SK-N-SH (cell line): ENCODE data around the gene ATG9A. TPM values are rescaled to one million over a fixed set of nuclear protein-coding genes. Genes with fewer than 3 reads are reported as not detected.

Source experiments
- CTCF ChIA-PET: fragments of 300-600, 350-600 bp; formaldehyde crosslinking; extraction: SDS; loops from one replicate; lab custom pipeline; 2021; lab: Yijun Ruan, JAX
- POLR2A ChIA-PET: fragments of 350-600 bp; sonication (Branson Sonifier 250); formaldehyde crosslinking; extraction: SDS; loops from one replicate; lab custom pipeline; 2020; ENCODE audit warnings: antibody characterized with exemption, inconsistent platforms; lab: Yijun Ruan, JAX
- DNase-seq: peaks from one replicate; pipeline ENCODE4 v3.0.0; 2012
- H2AFZ ChIP-seq: fragments of 200-600 bp; sonication (generic); 2 replicates; pipeline ENCODE4 v1.8.1; 2016; ENCODE audit warnings: antibody characterized with exemption, mild to moderate bottlenecking, low read depth
- H3F3A ChIP-seq: fragments of 200-600 bp; sonication (generic); replicated peaks from 2 replicates; pipeline ENCODE3; 2016; ENCODE audit warnings: antibody characterized with exemption, mild to moderate bottlenecking; ENCODE audit not compliant: insufficient read depth
- H3K27ac ChIP-seq, 2 experiments: fragments of 200-500 bp in 1 of 2; fragments of 200-600 bp in 1 of 2; sonication (Bioruptor generic) in 1 of 2; sonication (generic), shearing (Covaris generic) in 1 of 2; 2 replicates each; pipeline versions ENCODE4 v1.5.1 to v1.6.1; 2014 to 2016; ENCODE audit warnings: low read depth in 2 of 2, inconsistent platforms in 1 of 2, low read length in 1 of 2, mild to moderate bottlenecking in 1 of 2, mixed read lengths in 1 of 2
- H3K27me3 ChIP-seq: fragments of 200-600 bp; sonication (generic), shearing (Covaris generic); 2 replicates; pipeline ENCODE4 v1.6.1; 2016; ENCODE audit warnings: mixed run types; ENCODE audit not compliant: insufficient read depth
- H3K36me3 ChIP-seq, 2 experiments: fragments of 200-500 bp in 1 of 2; fragments of 200-600 bp in 1 of 2; sonication (Bioruptor generic) in 1 of 2; sonication (generic) in 1 of 2; replicated peaks in 1 of 2; 2 replicates each; pipeline versions ENCODE3 to v1.5.1; 2014 to 2016; ENCODE audit warnings: low read length in 1 of 2, mild to moderate bottlenecking in 1 of 2; ENCODE audit not compliant: insufficient read depth in 2 of 2, control insufficient read depth in 1 of 2
- H3K4me1 ChIP-seq, 2 experiments: fragments of 200-500 bp in 1 of 2; fragments of 200-600 bp in 1 of 2; sonication (Bioruptor generic) in 1 of 2; sonication (generic), shearing (Covaris generic) in 1 of 2; 2 replicates each; pipeline versions ENCODE4 v1.5.1 to v1.6.1; 2014 to 2016; ENCODE audit warnings: low read depth in 1 of 2, low read length in 1 of 2, mixed run types in 1 of 2; ENCODE audit not compliant: insufficient read depth in 2 of 2, control insufficient read depth in 1 of 2
- H3K4me2 ChIP-seq: fragments of 200-600 bp; sonication (generic), shearing (Covaris generic); 2 replicates; pipeline ENCODE4 v1.6.1; 2017; ENCODE audit warnings: mixed run types
- H3K4me3 ChIP-seq, 2 experiments: fragments of 200-500 bp in 1 of 2; fragments of 200-600 bp in 1 of 2; sonication (Bioruptor generic) in 1 of 2; sonication (generic), shearing (Covaris generic) in 1 of 2; 2 replicates each; pipeline versions ENCODE4 v1.5.1 to v1.8.1; 2014 to 2016; ENCODE audit warnings: low read depth in 2 of 2, inconsistent platforms in 1 of 2, low read length in 1 of 2, mild to moderate bottlenecking in 1 of 2, mixed read lengths in 1 of 2, moderate library complexity in 1 of 2
- H3K79me2 ChIP-seq: fragments of 200-600 bp; sonication (generic); 2 replicates; pipeline ENCODE4 v1.8.1; 2017; ENCODE audit warnings: mild to moderate bottlenecking; ENCODE audit not compliant: insufficient read depth
- H3K9ac ChIP-seq: fragments of 200-600 bp; sonication (generic); 2 replicates; pipeline ENCODE4 v1.6.1; 2017; ENCODE audit warnings: mixed run types
- H3K9me2 ChIP-seq: fragments of 200-600 bp; sonication (generic); 2 replicates; pipeline ENCODE4 v1.6.1; 2017; ENCODE audit warnings: mixed run types
- H3K9me3 ChIP-seq: fragments of 200-600 bp; sonication (generic); 2 replicates; pipeline ENCODE4 v1.6.1; 2017; ENCODE audit warnings: mixed run types, mild to moderate bottlenecking, moderate library complexity
- H4K20me1 ChIP-seq: fragments of 200-600 bp; sonication (generic); 2 replicates; pipeline ENCODE4 v1.6.1; 2017; ENCODE audit warnings: mild to moderate bottlenecking, mixed run types; ENCODE audit not compliant: insufficient read depth
- EP300 ChIP-seq, 2 experiments: IDR thresholded peaks; 2 replicates each; pipeline versions ENCODE4 v1.4.0 to v1.6.1; 2012; ENCODE audit warnings: borderline replicate concordance in 1 of 2, low read depth in 1 of 2, low read length in 1 of 2
- EZH2phosphoT487 ChIP-seq: fragments of 200-600 bp; sonication (generic); IDR thresholded peaks from 2 replicates; pipeline ENCODE4 v1.6.1; 2017; ENCODE audit warnings: low read depth, mixed run types, mild to moderate bottlenecking, antibody characterized with exemption, moderate library complexity, borderline replicate concordance
- FOSL2 ChIP-seq: IDR thresholded peaks from 2 replicates; pipeline ENCODE4 v1.4.0; 2012; ENCODE audit warnings: low read depth, mild to moderate bottlenecking, moderate library complexity, borderline replicate concordance
- FOXJ3 ChIP-seq: sonication (generic); formaldehyde crosslinking; IDR thresholded peaks from 2 replicates; pipeline ENCODE4 v1.5.1; 2020; ENCODE audit warnings: mild to moderate bottlenecking, missing genetic modification reagents
- FOXM1 ChIP-seq: IDR thresholded peaks from 2 replicates; pipeline ENCODE4 v1.4.0; 2012; ENCODE audit warnings: low read depth, mild to moderate bottlenecking
- GABPA ChIP-seq: IDR thresholded peaks from 2 replicates; pipeline ENCODE4 v1.4.0; 2012; ENCODE audit warnings: low read depth, mild to moderate bottlenecking
- GATA2 ChIP-seq: sonication (generic); formaldehyde crosslinking; IDR thresholded peaks from 2 replicates; pipeline ENCODE4 v1.5.0; 2020; ENCODE audit warnings: mild to moderate bottlenecking, missing genetic modification reagents
- JUND ChIP-seq: IDR thresholded peaks from 2 replicates; pipeline ENCODE4 v1.4.0; 2012
- MXI1 ChIP-seq: IDR thresholded peaks from 2 replicates; pipeline ENCODE4 v1.6.1; 2012; ENCODE audit warnings: mild to moderate bottlenecking, low read depth, low read length, improper control_type of control experiment
- NFIC ChIP-seq: IDR thresholded peaks from 2 replicates; pipeline ENCODE4 v1.4.0; 2012; ENCODE audit warnings: borderline replicate concordance
- POLR2AphosphoS5 ChIP-seq: IDR thresholded peaks from 2 replicates; pipeline ENCODE4 v1.6.1; 2012; ENCODE audit warnings: low read depth, low read length
- RAD21 ChIP-seq: IDR thresholded peaks from 2 replicates; pipeline ENCODE4 v1.6.1; 2012; ENCODE audit warnings: mild to moderate bottlenecking, low read length
- REST ChIP-seq: IDR thresholded peaks from 2 replicates; pipeline ENCODE4 v1.6.1; 2012; ENCODE audit warnings: mild to moderate bottlenecking, low read depth, low read length, moderate library complexity
- RFX5 ChIP-seq: IDR thresholded peaks from 2 replicates; pipeline ENCODE4 v1.6.1; 2012; ENCODE audit warnings: mild to moderate bottlenecking, improper control_type of control experiment, low read length
- RXRA ChIP-seq: IDR thresholded peaks from 2 replicates; pipeline ENCODE4 v1.4.0; 2012; ENCODE audit warnings: low read depth, mild to moderate bottlenecking, borderline replicate concordance
- SIN3A ChIP-seq: IDR thresholded peaks from 2 replicates; pipeline ENCODE4 v1.6.1; 2012; ENCODE audit warnings: low read depth, mild to moderate bottlenecking, low read length, moderate library complexity, borderline replicate concordance
- SMC3 ChIP-seq: IDR thresholded peaks from 2 replicates; pipeline ENCODE4 v1.6.1; 2012; ENCODE audit warnings: low read depth, low read length, improper control_type of control experiment
- TAF1 ChIP-seq: IDR thresholded peaks from 2 replicates; pipeline ENCODE4 v1.6.1; 2012; ENCODE audit warnings: low read depth, mild to moderate bottlenecking, low read length, moderate library complexity, borderline replicate concordance
- TCF12 ChIP-seq: IDR thresholded peaks from 2 replicates; pipeline ENCODE4 v1.4.0; 2012
- TEAD4 ChIP-seq: IDR thresholded peaks from 2 replicates; pipeline ENCODE4 v1.4.0; 2012; ENCODE audit warnings: mild to moderate bottlenecking, borderline replicate concordance; ENCODE audit not compliant: insufficient read depth
- YY1 ChIP-seq: IDR thresholded peaks from 2 replicates; pipeline ENCODE4 v1.4.0; 2012; ENCODE audit warnings: low read depth, mild to moderate bottlenecking
- WGBS: methylation state at CpG from one replicate; pipeline ENCODE4 v1.1.6; 2017; ENCODE audit warnings: low lambda C conversion rate; 5-methylcytosine and 5-hydroxymethylcytosine counted together
- polyA plus RNA-seq, 3 experiments: library from polyadenylated mRNA; depleted of rRNA; stranded (reverse); fragments of >200 nt; gene quantifications; 2 replicates each; pipeline ENCODE4 v1.2.3, GENCODE V29; 2012
- TF ChIP-seq, protein P1 (sequence below): IDR thresholded peaks from 2 replicates; pipeline ENCODE4 v1.4.0; 2012; ENCODE audit warnings: low read depth, borderline replicate concordance

ATG9A gene
- polyA plus RNA-seq, 1 of the 3 experiments (the other 2 are of a cell fraction): 29.6 TPM

DNA sequence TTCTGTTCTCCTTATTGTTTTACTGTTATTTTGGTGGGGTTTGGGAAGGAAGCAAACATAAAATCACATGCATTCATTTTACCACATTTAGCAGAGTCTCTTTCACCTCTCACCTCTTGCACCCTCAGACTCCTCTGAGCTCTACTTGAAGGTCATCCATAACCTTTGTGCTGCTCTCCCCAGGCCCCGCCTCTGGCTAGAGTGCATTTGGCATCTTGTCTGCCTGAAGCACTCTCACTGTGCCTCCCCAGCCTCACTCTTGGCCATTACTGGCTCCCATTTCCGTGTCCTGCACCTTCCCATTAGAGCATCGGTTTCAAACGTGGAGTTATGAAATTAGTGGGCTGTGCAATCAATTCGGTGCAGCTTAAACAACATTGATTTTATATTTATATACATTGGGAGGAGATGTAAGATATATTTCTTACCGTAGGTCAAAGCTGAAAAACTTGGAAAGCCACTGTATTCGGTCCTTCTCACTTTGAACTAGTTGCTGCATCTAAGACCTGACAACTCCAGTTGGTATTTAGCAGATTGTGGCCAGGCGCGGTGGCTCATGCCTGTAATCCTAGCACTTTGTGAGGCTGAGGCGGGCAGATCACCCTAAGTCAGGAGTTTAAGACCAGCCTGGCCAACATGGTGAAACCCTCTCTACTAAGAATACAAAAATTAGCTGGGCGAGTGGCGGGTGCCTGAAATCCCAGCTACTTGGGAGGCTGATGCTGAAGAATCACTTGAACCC, 29.8 kb downstream of the ATG9A start:
- CTCF ChIA-PET: interaction anchor here (0.6 to 1.6 kb wide), 5 partner anchors 23 to 316 kb away, joined by 3 to 9 read pairs (median 3); partner anchors contain the start of gene CNPPD1
- Histone ChIP-seq H3K9me3 (no peaks in the 10 kb centered on the region), H3K9ac (no peak overlapping the region), H3K27ac (no peak overlapping the region), H3K79me2 (no peaks in the 10 kb centered on the region), H3K27me3 (peaks cover 8% of the 10 kb centered on the region; the same call in 1 of the 2 replicates), H3F3A (no peaks in the 10 kb centered on the region), H3K4me2 (no peak overlapping the region), H2AFZ (no peak overlapping the region), H3K36me3 (no peaks in the 10 kb centered on the region), H3K9me2 (no peaks in the 10 kb centered on the region), H3K4me3 (no peak overlapping the region), H3K4me1 (no peaks in the 10 kb centered on the region), H4K20me1 (no peaks in the 10 kb centered on the region)
- WGBS: 72% methylated on average over 12 of the region's 12 CpGs
- POLR2A ChIA-PET: no interaction called here
- TF ChIP-seq NFIC: no peak
- no peak for TF ChIP-seq TEAD4
- TF ChIP-seq GATA2 (CRISPR knock-in tag): no peak
- TF ChIP-seq, protein P1, sequence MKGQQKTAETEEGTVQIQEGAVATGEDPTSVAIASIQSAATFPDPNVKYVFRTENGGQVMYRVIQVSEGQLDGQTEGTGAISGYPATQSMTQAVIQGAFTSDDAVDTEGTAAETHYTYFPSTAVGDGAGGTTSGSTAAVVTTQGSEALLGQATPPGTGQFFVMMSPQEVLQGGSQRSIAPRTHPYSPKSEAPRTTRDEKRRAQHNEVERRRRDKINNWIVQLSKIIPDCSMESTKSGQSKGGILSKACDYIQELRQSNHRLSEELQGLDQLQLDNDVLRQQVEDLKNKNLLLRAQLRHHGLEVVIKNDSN: no peak
- TF ChIP-seq FOSL2: no peak
- no peak for TF ChIP-seq GABPA
- no peak for TF ChIP-seq FOXJ3 (CRISPR knock-in tag)
- TF ChIP-seq SIN3A: no peak
- no peak for TF ChIP-seq RFX5
- no peak for TF ChIP-seq FOXM1
- TF ChIP-seq RAD21: no peak
- no peak for TF ChIP-seq POLR2AphosphoS5
- TF ChIP-seq YY1: no peak
- TF ChIP-seq SMC3: no peak
- TF ChIP-seq EZH2phosphoT487: no peak
- TF ChIP-seq TCF12: no peak
- no peak for TF ChIP-seq JUND
- DNase-seq: no peak

DNA sequence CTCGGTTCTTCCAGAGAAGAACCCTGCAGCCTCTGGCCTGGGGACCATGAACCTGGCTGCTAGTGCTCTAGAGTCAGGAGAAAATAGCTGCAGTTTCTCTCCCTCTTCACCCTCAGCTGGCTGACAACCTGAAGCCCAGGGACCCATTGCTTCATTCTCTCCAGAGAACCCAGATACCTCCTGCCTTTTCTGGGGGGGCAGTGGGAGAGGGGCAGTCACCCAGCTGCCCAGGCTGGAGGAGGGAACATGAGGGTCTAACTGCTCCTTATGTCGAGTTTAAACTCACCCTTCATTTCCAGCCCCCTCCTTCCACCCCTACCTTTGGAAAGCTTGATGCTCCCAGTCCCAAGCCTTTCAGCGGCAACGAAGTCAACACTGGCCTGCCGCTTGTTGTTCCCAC, 30.5 kb downstream of the ATG9A start:
- H3K27me3 ChIP-seq: peaks cover 8% of the 10 kb centered on the region; the same call in 1 of the 2 replicates
- no peaks in the 10 kb centered on the region for H3K9me3 ChIP-seq
- ChIA-PET CTCF (interaction anchor here (0.6 to 1.6 kb wide), 4 partner anchors 28 to 315 kb away, joined by 3 to 9 read pairs (median 4); no protein-coding TSS in a partner anchor), POLR2A (no interaction called here)
- no peak overlapping the region for H3K27ac ChIP-seq
- no peaks in the 10 kb centered on the region for H4K20me1 ChIP-seq
- H3K9me2 ChIP-seq: no peaks in the 10 kb centered on the region
- H3K79me2 ChIP-seq: no peaks in the 10 kb centered on the region
- H3F3A ChIP-seq: no peaks in the 10 kb centered on the region
- 75% methylated on average over 5 of the region's 5 CpGs for WGBS
- no peaks in the 10 kb centered on the region for H3K36me3 ChIP-seq
- no peak for DNase-seq
- H3K9ac ChIP-seq: no peak overlapping the region
- no peak overlapping the region for H3K4me2 ChIP-seq
- H3K4me1 ChIP-seq: no peaks in the 10 kb centered on the region
- no peak overlapping the region for H3K4me3 ChIP-seq
- no peak overlapping the region for H2AFZ ChIP-seq
- no peak for TF ChIP-seq EP300 (IDR thresholded peaks at IDR 0.05; ENCODE audit: borderline replicate concordance in 1 of 2, low read depth in 1 of 2, low read length in 1 of 2)
- TF ChIP-seq FOXJ3 (CRISPR knock-in tag): no peak
- TF ChIP-seq TCF12: no peak
- TF ChIP-seq FOXM1: no peak
- no peak for TF ChIP-seq EZH2phosphoT487
- no peak for TF ChIP-seq SIN3A
- TF ChIP-seq JUND: no peak
- TF ChIP-seq POLR2AphosphoS5: no peak
- TF ChIP-seq SMC3: no peak
- TF ChIP-seq, protein P1: no peak
- no peak for TF ChIP-seq REST
- no peak for TF ChIP-seq MXI1
- no peak for TF ChIP-seq RXRA
- no peak for TF ChIP-seq TAF1
